Measurements from ENCODE around the gene ELP5.

- TF ChIP-seq CTCF (IDR thresholded peaks at IDR 0.05; ENCODE audit: low read depth, low read length) (no peak), EZH2phosphoT487 (IDR thresholded peaks at IDR 0.05; ENCODE audit: low read depth) (no peak)
Measured at GRCh38 chr17:7261379-7262191, 9.6 kb downstream of the ELP5 start.
